Hematopoietic multipotent progenitor cell treated with erythropoietin and hydrocortisone succinate and interleukin-3 and kit ligand, for 6 days (in vitro differentiated cells): ENCODE data around the gene ZBTB44.
A peak's percentile ranks its signal among the peaks of the same experiment; 100 is the strongest.
"Not testable (repeated sequence)": the region's sequence is repeated elsewhere in the genome, so short reads cannot be mapped to it uniquely, and the experiment has no call there.

ENCODE experiments used
- DNase-seq: peaks from one replicate; pipeline ENCODE4 v3.0.0-alpha.2; 2015

ZBTB44 gene

GRCh38 chr11:130246270-130246669 is 68.4 kb downstream of the ZBTB44 start:
- DNase-seq = no peak

- peak; percentile 92 for DNase-seq
These were observed 69.3 kb downstream of the ZBTB44 start for GRCh38 chr11:130245375-130245774.

- peak; percentile 19 for DNase-seq
These were observed 69.9 kb downstream of the ZBTB44 start for GRCh38 chr11:130244848-130245247.

GRCh38 chr11:130243816-130244215 is 70.9 kb downstream of the ZBTB44 start:
- DNase-seq = no peak

- peak; percentile 67 for DNase-seq
These were observed 73.0 kb downstream of the ZBTB44 start for GRCh38 chr11:130241713-130242112.

GRCh38 chr11:130237282-130238006 is 77.3 kb downstream of the ZBTB44 start:
- no peak for DNase-seq

- DNase-seq = no peak
These were observed 80.4 kb downstream of the ZBTB44 start for GRCh38 chr11:130234315-130234714.

- not testable (repeated sequence) for DNase-seq
These were observed 80.8 kb downstream of the ZBTB44 start for GRCh38 chr11:130233888-130234287.

- not testable (repeated sequence) for DNase-seq
These were observed 81.2 kb downstream of the ZBTB44 start for GRCh38 chr11:130233486-130233885.

GRCh38 chr11:130227373-130227772 is 87.3 kb downstream of the ZBTB44 start:
- no peak for DNase-seq

- DNase-seq = no peak
These were observed 91.3 kb downstream of the ZBTB44 start for GRCh38 chr11:130223291-130223971.

GRCh38 chr11:130220311-130221035 is 94.2 kb downstream of the ZBTB44 start:
- no peak for DNase-seq

GRCh38 chr11:130219148-130219547 is 95.6 kb downstream of the ZBTB44 start:
- no peak for DNase-seq

GRCh38 chr11:130218501-130219070 is 96.1 kb downstream of the ZBTB44 start:
- no peak for DNase-seq

- no peak for DNase-seq
These were observed 97.3 kb downstream of the ZBTB44 start for GRCh38 chr11:130217133-130218031.

GRCh38 chr11:130216591-130217132 is 98.1 kb downstream of the ZBTB44 start:
- no peak for DNase-seq

GRCh38 chr11:130216221-130216550 is 98.5 kb downstream of the ZBTB44 start:
- no peak for DNase-seq

GRCh38 chr11:130215531-130216220 is 99.0 kb downstream of the ZBTB44 start:
- no peak for DNase-seq

GRCh38 chr11:130214861-130215530 is 99.7 kb downstream of the ZBTB44 start:
- no peak for DNase-seq

GRCh38 chr11:130213979-130214281 is 100.8 kb downstream of the ZBTB44 start:
- DNase-seq = no peak
